Natural killer cell (primary cell): Measurements from ENCODE around the gene PRRX2. TPM values are rescaled to one million over a fixed set of nuclear protein-coding genes. Genes with fewer than 3 reads are reported as not detected.

Source experiments
- ATAC-seq, 3 donors: fragments of 150-1000 bp in 2 of 3; fragments of 200-7000 bp in 1 of 3; cut with Tn5 transposase; 1 replicate in 1 of 3; 2 replicates in 2 of 3; pipeline ENCODE4 v1.10.0; 2021; ENCODE audit warnings: mild to moderate bottlenecking in 2 of 3, moderate library complexity in 2 of 3
- DNase-seq, 2 donors: peaks; one replicate each; pipeline versions ENCODE4 v3.0.0 to v3.0.0-alpha.2; 2013 to 2021; ENCODE audit warnings: mixed read lengths in 1 of 2
- H3K27ac ChIP-seq: one replicate; pipeline ENCODE4 v1.5.1; 2013; ENCODE audit warnings: mild to moderate bottlenecking, low read length
- H3K27me3 ChIP-seq: one replicate; pipeline ENCODE4 v1.6.1; 2013; ENCODE audit warnings: low read length; ENCODE audit not compliant: control insufficient read depth, insufficient read depth
- H3K36me3 ChIP-seq: one replicate; pipeline ENCODE4 v1.6.1; 2013; ENCODE audit warnings: low read length; ENCODE audit not compliant: control insufficient read depth, insufficient read depth
- H3K4me1 ChIP-seq: one replicate; pipeline ENCODE4 v1.6.1; 2013; ENCODE audit warnings: low read length; ENCODE audit not compliant: control insufficient read depth, insufficient read depth
- H3K4me3 ChIP-seq: one replicate; pipeline ENCODE4 v1.5.1; 2013; ENCODE audit warnings: low read length
- H3K9me3 ChIP-seq: one replicate; pipeline ENCODE4 v1.6.1; 2013; ENCODE audit warnings: low read length; ENCODE audit not compliant: control insufficient read depth, insufficient read depth
- H3K27ac Mint-ChIP-seq, 2 donors: one replicate each; pipeline ENCODE4 v1.8.0; 2022; ENCODE audit warnings: mild to moderate bottlenecking in 2 of 2, mixed read lengths in 2 of 2, moderate library complexity in 1 of 2
- H3K27me3 Mint-ChIP-seq, 2 donors: one replicate each; pipeline ENCODE4 v1.8.0; 2022; ENCODE audit warnings: low read depth in 2 of 2, mixed read lengths in 2 of 2
- H3K36me3 Mint-ChIP-seq: one replicate; pipeline ENCODE4 v1.8.0; 2022; ENCODE audit warnings: mixed read lengths
- H3K4me1 Mint-ChIP-seq, 2 donors: one replicate each; pipeline ENCODE4 v1.8.0; 2022; ENCODE audit warnings: mixed read lengths in 2 of 2
- H3K4me3 Mint-ChIP-seq: one replicate; pipeline ENCODE4 v1.8.0; 2022; ENCODE audit warnings: mild to moderate bottlenecking, moderate library complexity, mixed read lengths
- H3K9me3 Mint-ChIP-seq, 2 donors: one replicate each; pipeline ENCODE4 v1.8.0; 2022; ENCODE audit warnings: mixed read lengths in 2 of 2
- WGBS: methylation state at CpG from one replicate; pipeline ENCODE4 v1.1.7; 2013; ENCODE audit warnings: missing lambda C conversion rate; ENCODE audit not compliant: insufficient coverage; 5-methylcytosine and 5-hydroxymethylcytosine counted together
- intact Hi-C: fragments of 100-400 bp; cut with micrococcal nuclease; formaldehyde crosslinking; loops from one replicate; pipeline ENCODE4 v1.14.2; 2022
- total RNA-seq, 4 donors: library from RNA; stranded (reverse); fragments of 120-200 nt in 1 of 4; gene quantifications; one replicate each; pipeline versions ENCODE4 v1.2.3 to v1.2.4, GENCODE V29; 2013 to 2022
- TF ChIP-seq, protein P1 (sequence below): fragments of 200-600 bp; IDR thresholded peaks from one replicate; pipeline ENCODE4 v1.8.0; 2022; ENCODE audit warnings: antibody characterized with exemption

Gene PRRX2
- total RNA-seq, 3 donors from 2014 or later (not counting 1 experiment from before 2014, with no cell fraction given), result not detected

DNA sequence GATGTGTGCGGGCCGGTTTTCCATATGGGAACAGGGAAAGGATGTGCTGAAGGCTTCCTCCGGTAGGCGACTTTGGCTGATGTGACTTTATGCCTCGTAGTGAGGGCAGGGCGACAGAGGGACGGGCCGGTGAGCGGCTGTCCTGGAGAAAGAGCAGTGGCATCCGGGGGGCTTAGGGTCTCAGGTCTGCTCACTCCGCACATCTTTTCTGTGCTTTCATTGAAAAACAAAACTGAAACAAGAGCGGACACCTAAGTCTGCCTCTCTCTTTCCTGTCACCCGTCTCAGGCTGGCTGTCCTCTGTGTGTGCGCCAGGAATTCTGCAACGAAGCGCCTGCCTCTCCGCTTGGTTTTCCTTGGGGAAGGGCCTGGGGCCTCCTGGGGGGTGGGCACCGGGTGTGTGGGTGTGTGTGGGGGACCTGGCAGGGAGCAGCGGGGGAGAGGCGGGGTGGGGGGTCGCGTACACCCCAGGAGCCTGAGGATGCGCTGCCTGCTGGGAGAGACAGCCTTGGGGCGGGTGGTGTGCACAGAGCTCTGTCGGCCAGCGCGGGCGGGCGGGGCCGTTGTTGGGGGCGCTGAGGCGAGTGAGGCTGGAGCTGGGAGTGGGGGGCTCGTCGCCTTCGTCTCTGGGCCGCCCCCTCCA lies 580 bp upstream of the PRRX2 start:
- ATAC-seq, result peak; percentile 43 to 58 (median 54)
- peaks cover 7 to 16% of the 10 kb centered on the region in 2 donors for H3K27me3 Mint-ChIP-seq
- peak overlapping the region in 1 of 2 donors; percentile 62 for H3K27ac Mint-ChIP-seq
- WGBS, result 19% methylated on average over 30 of the region's 36 CpGs
- peak overlapping the region; percentile 78 for H3K4me3 Mint-ChIP-seq
- Histone ChIP-seq H3K9me3 (no peaks in the 10 kb centered on the region), H3K4me3 (peak overlapping the region; percentile 19), H3K4me1 (peaks cover 10% of the 10 kb centered on the region), H3K27me3 (peaks cover 6% of the 10 kb centered on the region), H3K36me3 (no peaks in the 10 kb centered on the region), H3K27ac (no peak overlapping the region)
- intact Hi-C loops, result no loop called here
- TF ChIP-seq, protein P1, sequence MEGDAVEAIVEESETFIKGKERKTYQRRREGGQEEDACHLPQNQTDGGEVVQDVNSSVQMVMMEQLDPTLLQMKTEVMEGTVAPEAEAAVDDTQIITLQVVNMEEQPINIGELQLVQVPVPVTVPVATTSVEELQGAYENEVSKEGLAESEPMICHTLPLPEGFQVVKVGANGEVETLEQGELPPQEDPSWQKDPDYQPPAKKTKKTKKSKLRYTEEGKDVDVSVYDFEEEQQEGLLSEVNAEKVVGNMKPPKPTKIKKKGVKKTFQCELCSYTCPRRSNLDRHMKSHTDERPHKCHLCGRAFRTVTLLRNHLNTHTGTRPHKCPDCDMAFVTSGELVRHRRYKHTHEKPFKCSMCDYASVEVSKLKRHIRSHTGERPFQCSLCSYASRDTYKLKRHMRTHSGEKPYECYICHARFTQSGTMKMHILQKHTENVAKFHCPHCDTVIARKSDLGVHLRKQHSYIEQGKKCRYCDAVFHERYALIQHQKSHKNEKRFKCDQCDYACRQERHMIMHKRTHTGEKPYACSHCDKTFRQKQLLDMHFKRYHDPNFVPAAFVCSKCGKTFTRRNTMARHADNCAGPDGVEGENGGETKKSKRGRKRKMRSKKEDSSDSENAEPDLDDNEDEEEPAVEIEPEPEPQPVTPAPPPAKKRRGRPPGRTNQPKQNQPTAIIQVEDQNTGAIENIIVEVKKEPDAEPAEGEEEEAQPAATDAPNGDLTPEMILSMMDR, result no peak
- H3K36me3 Mint-ChIP-seq, result no peaks in the 10 kb centered on the region
- H3K4me1 Mint-ChIP-seq, result peaks cover 0 to 8% of the 10 kb centered on the region in 2 donors
- peak in 1 of 2 donors; percentile 33 for DNase-seq
- no peaks in the 10 kb centered on the region for H3K9me3 Mint-ChIP-seq

DNA sequence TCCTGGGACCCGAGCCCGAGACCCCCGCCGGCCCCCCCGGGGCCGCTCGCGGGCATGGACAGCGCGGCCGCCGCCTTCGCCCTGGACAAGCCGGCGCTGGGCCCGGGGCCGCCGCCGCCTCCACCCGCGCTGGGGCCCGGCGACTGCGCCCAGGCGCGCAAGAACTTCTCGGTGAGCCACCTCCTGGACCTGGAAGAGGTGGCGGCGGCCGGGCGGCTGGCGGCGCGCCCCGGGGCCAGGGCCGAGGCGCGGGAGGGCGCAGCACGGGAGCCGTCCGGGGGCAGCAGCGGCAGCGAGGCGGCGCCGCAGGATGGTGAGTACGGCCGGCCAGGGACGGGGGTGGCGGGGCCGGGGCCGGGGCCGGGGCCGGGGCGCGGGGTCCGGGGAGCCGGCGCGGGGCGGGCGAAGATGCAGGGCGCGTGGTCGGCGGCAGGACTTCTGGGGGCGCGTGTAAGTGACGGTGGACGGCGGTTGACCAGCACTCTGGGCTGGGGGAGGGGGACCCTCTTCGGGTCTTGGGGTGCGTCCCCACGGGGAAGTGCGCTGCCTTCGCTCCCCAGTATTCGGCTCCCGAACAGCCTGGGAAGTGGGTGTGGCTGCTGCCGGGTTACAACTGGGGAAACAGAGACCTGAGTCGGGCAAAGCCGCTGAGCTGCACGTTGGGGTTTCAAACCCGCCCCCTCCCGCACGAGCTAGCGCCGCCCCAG lies 520 bp downstream of the PRRX2 start:
- peak in 2 of 3 donors; percentile 27 to 48 for ATAC-seq
- intact Hi-C loops, result no loop called here
- TF ChIP-seq, protein P1, result no peak

DNA sequence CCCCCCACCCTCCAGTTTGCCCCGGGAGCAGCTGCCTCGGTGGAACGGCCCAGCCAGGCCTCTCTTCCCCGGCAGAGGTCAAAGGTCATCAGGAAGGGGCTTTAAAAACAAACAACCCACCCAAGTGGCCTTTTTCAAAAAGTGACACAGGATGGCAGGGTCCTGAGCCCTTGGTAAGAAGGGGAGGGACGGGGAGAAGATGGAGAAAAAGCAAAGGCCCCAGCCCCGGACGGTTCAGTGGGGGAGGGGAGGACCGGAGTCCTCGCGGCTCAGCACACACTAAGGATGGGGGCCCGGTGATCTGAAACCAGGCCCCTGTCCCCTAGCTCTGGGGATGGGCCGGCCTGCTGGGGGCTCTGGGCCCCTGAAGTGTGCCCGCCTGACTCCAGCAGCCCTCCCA lies 1.1 kb downstream of the PRRX2 start:
- H3K36me3 ChIP-seq, result no peaks in the 10 kb centered on the region
- no peak overlapping the region for H3K27ac ChIP-seq
- ATAC-seq (no peak), DNase-seq (no peak)
- peaks cover 6% of the 10 kb centered on the region for H3K27me3 ChIP-seq
- H3K4me3 Mint-ChIP-seq, result no peak overlapping the region
- no peaks in the 10 kb centered on the region for H3K9me3 ChIP-seq
- H3K4me3 ChIP-seq, result no peak overlapping the region
- TF ChIP-seq, protein P1, result no peak
- H3K36me3 Mint-ChIP-seq, result no peaks in the 10 kb centered on the region
- H3K4me1 ChIP-seq, result peaks cover 10% of the 10 kb centered on the region
- WGBS, result 63% methylated on average over 9 of the region's 13 CpGs
- intact Hi-C loops, result no loop called here
- no peaks in the 10 kb centered on the region for H3K9me3 Mint-ChIP-seq
- H3K27me3 Mint-ChIP-seq, result peaks cover 7 to 15% of the 10 kb centered on the region in 2 donors
- peaks cover 0 to 8% of the 10 kb centered on the region in 2 donors for H3K4me1 Mint-ChIP-seq
- no peak overlapping the region for H3K27ac Mint-ChIP-seq

More for the DNA sequence above, 520 bp downstream of the PRRX2 start:
- Mint-ChIP-seq H3K36me3 (no peaks in the 10 kb centered on the region), H3K27me3 (peaks cover 7 to 15% of the 10 kb centered on the region in 2 donors), H3K27ac (no peak overlapping the region), H3K4me3 (peak overlapping the region; percentile 6), H3K9me3 (no peaks in the 10 kb centered on the region), H3K4me1 (peaks cover 0 to 8% of the 10 kb centered on the region in 2 donors)
- Histone ChIP-seq H3K4me3 (no peak overlapping the region), H3K27ac (no peak overlapping the region), H3K27me3 (peaks cover 6% of the 10 kb centered on the region), H3K9me3 (no peaks in the 10 kb centered on the region), H3K36me3 (no peaks in the 10 kb centered on the region), H3K4me1 (peaks cover 10% of the 10 kb centered on the region)
- 8% methylated on average over 88 of the region's 88 CpGs for WGBS
- DNase-seq, result peak in 1 of 2 donors; percentile 12
